ENCODE results near the gene ERFE.

DNA sequence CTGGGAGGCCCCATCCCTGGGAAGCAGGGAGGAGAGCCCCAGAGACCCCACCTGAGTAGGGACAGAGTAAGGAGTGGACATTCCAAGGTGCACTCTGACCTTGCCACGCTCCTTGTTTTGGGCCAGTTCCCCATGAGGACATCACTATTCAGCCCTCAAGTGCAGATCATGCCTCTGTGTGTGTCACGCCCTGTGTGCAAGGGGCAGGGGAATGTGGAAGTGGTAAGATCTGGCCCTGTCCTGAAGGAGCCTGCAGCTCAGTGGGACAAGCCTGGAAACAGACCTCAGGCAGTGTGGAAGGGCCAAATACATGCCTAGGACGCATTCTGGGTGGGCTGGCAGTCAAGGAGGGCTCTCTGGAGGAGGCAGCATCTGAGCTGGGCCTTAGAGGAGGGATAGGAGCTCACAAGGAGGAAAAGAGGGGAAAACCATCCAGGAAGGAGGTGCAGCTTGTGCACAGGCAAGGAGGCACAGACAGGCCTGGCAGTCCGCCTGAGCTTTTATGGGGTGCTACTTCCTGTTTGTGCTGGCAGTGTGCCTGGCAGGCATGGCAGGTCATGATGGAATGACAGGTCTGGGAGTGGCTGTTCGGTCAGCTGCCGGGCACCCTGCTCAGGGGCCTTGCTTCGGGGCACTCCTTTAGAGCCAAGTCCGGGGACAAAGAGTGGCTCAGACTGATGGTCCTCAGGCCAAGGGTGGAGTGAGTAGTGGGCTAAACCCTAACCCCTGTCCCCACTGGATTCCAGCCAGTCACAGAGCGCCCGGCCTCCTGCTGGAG, 17.0 kb upstream of the ERFE start:
- TF ChIP-seq EZH2 (IDR thresholded peaks at IDR 0.05; ENCODE audit: insufficient read depth, poor library complexity, severe bottlenecking) (no peak), EZH2phosphoT487 (IDR thresholded peaks at IDR 0.05; ENCODE audit: insufficient read depth, low read depth) (no peak)
